ENCODE results near the gene MARCHF4. TPM values are rescaled to one million over a fixed set of nuclear protein-coding genes. Genes with fewer than 3 reads are reported as not detected.

MARCHF4 gene, protein sequence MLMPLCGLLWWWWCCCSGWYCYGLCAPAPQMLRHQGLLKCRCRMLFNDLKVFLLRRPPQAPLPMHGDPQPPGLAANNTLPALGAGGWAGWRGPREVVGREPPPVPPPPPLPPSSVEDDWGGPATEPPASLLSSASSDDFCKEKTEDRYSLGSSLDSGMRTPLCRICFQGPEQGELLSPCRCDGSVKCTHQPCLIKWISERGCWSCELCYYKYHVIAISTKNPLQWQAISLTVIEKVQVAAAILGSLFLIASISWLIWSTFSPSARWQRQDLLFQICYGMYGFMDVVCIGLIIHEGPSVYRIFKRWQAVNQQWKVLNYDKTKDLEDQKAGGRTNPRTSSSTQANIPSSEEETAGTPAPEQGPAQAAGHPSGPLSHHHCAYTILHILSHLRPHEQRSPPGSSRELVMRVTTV
- total RNA-seq: not detected

DNA sequence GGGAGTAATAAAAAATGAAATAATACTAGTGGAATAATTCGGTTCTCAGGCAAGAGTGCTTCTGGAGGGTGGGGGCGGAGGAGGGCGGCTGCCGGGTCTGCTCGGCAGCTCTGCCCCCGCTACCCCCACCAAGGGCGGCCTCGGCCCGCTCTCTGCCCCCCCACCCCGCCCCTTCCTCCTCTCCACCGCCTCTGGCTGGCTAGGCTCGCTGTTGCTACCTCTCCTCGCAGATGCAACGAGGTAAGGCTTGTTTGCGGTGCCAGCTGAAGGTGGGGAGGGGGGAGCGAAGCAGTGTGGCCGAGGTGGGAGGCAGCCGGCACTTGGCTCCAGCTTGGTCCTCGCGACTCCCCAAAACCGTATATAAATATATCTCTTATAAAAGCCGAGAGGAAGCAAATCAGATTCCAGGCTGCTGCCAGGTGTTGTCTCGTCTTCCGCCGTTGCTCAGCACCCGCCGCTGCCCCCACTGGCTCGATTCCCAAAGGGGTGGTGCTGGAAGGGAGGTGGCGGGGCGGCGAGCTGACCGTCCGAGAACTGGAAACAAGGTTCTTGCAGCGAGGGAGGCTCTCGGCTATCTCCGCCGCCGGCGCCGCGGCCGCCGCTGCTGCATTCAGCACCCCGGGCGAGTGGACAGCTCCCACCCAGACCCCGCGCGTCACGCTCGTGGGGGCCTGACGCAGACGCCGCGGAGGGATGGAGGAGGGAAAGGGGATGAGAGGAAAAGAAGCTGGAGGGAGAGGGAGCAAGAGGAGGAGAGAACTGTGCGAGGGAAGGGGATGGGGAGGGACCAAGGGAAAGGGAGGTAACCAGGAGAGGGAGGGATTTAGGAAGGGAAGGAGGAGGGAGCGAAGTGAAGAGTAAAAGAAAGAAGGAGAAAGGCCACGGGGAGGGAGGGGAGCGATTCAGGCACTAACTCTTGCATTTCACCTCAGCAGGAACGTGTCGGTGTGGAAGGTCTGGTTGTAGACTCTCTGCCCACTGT, at the start of gene MARCHF4:
MARCHF4 (minus strand) TSS at position 763 of the 982 bp plus-strand sequence. CDS start 2,223 bp downstream, outside the sequence.
- intact Hi-C loops (cut with micrococcal nuclease): loop anchor here (2.0 kb wide), 2 partner anchors 23 to 41 kb away; partner anchors contain the start of gene SMARCAL1
- POLR2A ChIA-PET: no interaction called here
- CTCF ChIA-PET: interaction anchor here (0.7 kb wide), 1 partner anchor 18 kb away, joined by 3 read pairs; no protein-coding TSS in a partner anchor

DNA sequence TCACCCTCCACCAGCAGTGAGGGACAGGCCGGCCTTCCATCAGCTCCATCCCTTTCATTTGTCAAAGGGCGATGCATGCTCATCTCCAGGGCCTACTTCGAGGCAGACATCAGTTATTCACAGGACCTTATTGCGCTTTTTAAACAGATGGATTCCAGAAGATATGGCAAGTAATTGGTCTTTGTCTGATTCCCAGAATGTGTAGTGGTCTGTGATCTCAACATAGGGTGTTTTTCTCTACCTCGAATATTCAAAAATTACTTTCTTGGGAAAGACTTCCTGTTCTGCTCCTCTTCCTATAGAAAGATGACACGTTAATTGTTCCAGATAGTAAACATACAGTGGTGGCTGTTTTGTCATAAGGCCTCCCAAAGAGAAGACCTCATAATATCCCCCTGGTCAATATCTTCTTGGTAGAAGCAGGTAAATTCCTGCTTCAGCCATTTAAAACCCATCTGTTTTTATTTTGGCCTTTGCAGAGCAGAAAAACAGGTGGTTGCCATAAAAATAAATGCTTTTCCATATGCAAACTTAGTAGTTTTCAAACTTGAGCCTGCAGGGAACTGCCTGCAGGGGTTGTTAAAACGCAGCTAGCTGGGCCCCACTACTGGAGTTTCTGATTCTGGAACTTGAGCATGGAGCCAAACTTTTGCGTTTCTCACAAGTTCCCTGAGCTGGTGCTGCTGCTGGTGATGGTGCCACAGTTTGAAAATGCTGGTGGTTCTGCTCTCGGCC, 48.3 kb upstream of the MARCHF4 start:
- peaks cover 55% of the 10 kb centered on the region for H3K36me3 Mint-ChIP-seq
- POLR2A ChIA-PET: no interaction called here
- H3K27ac Mint-ChIP-seq: no peak overlapping the region

More for the DNA sequence above, at the start of gene MARCHF4:
- no peaks in the 10 kb centered on the region for H3K9me3 Mint-ChIP-seq
- no peaks in the 10 kb centered on the region for H3K36me3 Mint-ChIP-seq
- H3K27me3 Mint-ChIP-seq: peaks cover 48% of the 10 kb centered on the region
- peaks cover 11% of the 10 kb centered on the region for H3K4me1 Mint-ChIP-seq (ENCODE audit: low read depth)
- no peak within 1 kb of the TSS for H3K27ac Mint-ChIP-seq
- DNase-seq: peak; percentile 75
- no peak within 1 kb of the TSS for H3K4me3 Mint-ChIP-seq

DNA sequence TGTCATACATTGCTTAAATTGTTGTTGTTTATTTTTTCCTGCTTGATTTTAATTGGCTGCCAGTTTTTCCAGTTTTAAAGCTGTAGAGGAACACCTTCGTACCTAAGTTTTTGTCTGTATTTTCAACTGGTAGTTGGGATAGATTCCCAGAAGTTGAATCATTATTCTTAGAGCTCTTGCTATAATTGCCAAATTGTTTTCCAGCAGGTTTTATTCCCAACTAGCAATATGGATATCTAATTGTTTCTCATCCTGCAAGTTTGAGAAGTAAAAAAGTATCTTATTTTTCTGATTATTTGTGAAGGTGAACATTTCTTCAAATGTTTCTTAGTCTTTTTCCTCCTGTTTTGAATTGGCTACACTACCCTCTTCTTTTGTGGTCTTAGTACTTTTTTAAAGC, 46.7 kb upstream of the MARCHF4 start:
- no peak for DNase-seq
- POLR2A ChIA-PET: no interaction called here
- Mint-ChIP-seq H3K4me3 (no peak overlapping the region), H3K27ac (no peak overlapping the region), H3K36me3 (peaks cover 39% of the 10 kb centered on the region), H3K4me1 (ENCODE audit: low read depth) (peaks cover 6% of the 10 kb centered on the region), H3K9me3 (no peaks in the 10 kb centered on the region), H3K27me3 (no peaks in the 10 kb centered on the region)
- CTCF ChIA-PET: interaction anchor here (3.1 kb wide), 1 partner anchor 15 kb away, joined by 13 read pairs; no protein-coding TSS in a partner anchor
- intact Hi-C loops (cut with micrococcal nuclease): no loop called here

More for the DNA sequence above, 48.3 kb upstream of the MARCHF4 start:
- Mint-ChIP-seq H3K27me3 (no peaks in the 10 kb centered on the region), H3K9me3 (peaks cover 3% of the 10 kb centered on the region), H3K4me3 (no peak overlapping the region), H3K4me1 (ENCODE audit: low read depth) (peaks cover 6% of the 10 kb centered on the region)
- CTCF ChIA-PET: no interaction called here
- intact Hi-C loops (cut with micrococcal nuclease): no loop called here
- DNase-seq: no peak

DNA sequence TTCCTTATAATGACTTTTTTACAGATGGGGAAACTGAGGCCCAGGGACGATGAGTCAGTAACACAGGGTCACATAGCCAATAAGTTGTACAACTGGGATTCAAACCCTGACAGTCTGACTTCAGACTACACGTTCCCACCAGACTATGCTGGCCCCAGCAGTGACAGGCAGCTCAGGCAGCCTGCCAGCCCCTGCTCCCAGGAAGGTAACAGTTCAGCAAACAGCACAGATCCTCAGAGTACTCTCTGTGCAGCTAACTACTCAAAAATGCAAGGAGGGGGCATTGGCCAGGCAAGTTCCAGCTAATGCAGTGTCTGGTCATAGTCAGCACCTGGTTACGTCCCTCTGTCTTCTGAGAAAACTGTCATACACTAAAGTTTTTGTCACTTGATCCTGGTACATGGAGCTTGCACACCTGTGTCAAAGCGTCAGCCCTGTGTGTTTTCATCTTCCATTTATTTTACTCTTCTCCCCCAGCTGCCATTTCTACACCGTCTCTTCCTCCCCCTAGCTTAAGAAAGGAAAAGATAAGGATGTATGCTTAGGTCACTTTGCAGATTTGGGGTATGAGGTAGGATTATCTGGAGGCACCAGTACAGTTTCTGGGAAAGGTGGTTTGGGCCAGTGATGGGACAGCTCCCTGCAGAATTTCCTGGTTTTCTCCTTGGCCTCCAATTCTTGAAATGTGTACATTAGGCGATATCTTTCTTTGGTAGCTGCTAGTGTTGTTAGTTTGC, 44.5 kb upstream of the MARCHF4 start:
- intact Hi-C loops (cut with micrococcal nuclease): no loop called here
- CTCF ChIA-PET: interaction anchor here (1.0 to 3.1 kb wide), 2 partner anchors 12 kb away, joined by 3 to 13 read pairs; no protein-coding TSS in a partner anchor
- no peaks in the 10 kb centered on the region for H3K9me3 Mint-ChIP-seq

DNA sequence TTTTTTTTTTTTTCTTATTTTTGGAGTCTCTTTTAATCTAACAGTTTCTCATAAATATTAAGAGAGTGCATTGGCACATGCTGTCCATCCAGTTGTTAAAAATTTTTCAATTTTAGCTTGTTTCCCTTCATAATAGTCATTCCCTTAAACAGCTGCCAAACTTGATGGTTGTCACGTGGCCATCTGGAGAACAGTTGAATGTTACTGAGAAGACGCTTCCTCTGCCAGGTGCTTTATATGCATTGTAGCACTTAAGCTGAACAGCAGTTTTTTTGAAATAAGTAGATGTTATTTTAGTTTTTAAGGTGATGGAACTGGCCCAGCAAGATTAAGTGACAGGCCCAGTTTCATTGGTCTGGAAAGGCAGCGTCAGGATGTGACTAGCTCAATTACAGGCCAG, 43.3 kb upstream of the MARCHF4 start:
- Mint-ChIP-seq H3K4me1 (ENCODE audit: low read depth) (peaks cover 13% of the 10 kb centered on the region), H3K4me3 (no peak overlapping the region), H3K36me3 (peaks cover 22% of the 10 kb centered on the region), H3K9me3 (no peaks in the 10 kb centered on the region), H3K27ac (no peak overlapping the region), H3K27me3 (no peaks in the 10 kb centered on the region)
- DNase-seq: no peak
- intact Hi-C loops (cut with micrococcal nuclease): no loop called here
- POLR2A ChIA-PET: interaction anchor here (1.3 kb wide), 1 partner anchor 220 kb away, joined by 3 read pairs; no protein-coding TSS in a partner anchor
- CTCF ChIA-PET: interaction anchor here (1.0 to 1.5 kb wide), 2 partner anchors 11 kb away, joined by 3 to 6 read pairs; no protein-coding TSS in a partner anchor

More for the DNA sequence above, 44.5 kb upstream of the MARCHF4 start:
- no peak overlapping the region for H3K4me3 Mint-ChIP-seq
- peaks cover 10% of the 10 kb centered on the region for H3K4me1 Mint-ChIP-seq (ENCODE audit: low read depth)
- no peak overlapping the region for H3K27ac Mint-ChIP-seq
- H3K27me3 Mint-ChIP-seq: no peaks in the 10 kb centered on the region
- peaks cover 25% of the 10 kb centered on the region for H3K36me3 Mint-ChIP-seq
- POLR2A ChIA-PET: interaction anchor here (1.3 kb wide), 1 partner anchor 222 kb away, joined by 3 read pairs; no protein-coding TSS in a partner anchor
- DNase-seq: no peak

DNA sequence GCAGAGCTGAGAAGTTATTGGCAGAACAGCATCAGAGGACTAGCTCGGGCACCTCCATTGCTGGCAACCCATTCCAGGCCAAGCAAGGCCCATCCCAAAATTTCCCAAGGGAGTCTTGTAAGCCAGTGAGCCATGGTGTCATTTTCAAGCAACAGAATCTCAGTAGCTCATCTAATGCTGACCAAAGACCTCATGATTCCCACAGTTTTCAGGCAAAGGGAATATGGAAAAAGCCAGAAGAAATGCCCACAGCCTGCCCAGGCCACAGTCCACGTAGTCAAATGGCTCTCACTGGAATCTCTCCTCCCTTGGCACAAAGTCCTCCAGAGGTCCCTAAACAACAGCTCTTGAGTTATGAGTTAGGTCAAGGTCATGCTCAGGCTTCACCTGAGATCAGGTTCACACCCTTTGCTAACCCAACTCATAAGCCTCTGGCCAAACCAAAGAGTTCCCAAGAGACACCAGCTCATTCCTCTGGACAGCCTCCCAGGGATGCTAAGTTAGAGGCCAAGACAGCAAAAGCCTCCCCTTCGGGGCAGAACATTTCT, 42.6 kb upstream of the MARCHF4 start:
- Mint-ChIP-seq H3K4me1 (ENCODE audit: low read depth) (peaks cover 13% of the 10 kb centered on the region), H3K27me3 (no peaks in the 10 kb centered on the region), H3K9me3 (no peaks in the 10 kb centered on the region), H3K27ac (no peak overlapping the region), H3K36me3 (peaks cover 18% of the 10 kb centered on the region), H3K4me3 (no peak overlapping the region)
- intact Hi-C loops (cut with micrococcal nuclease): loop anchor here (5.0 kb wide), 3 partner anchors 62 to 383 kb away; no protein-coding TSS in a partner anchor
- CTCF ChIA-PET: interaction anchor here (0.9 to 1.5 kb wide), 2 partner anchors 10 to 497 kb away, joined by 3 to 6 read pairs; no protein-coding TSS in a partner anchor
- POLR2A ChIA-PET: no interaction called here
- no peak for DNase-seq

DNA sequence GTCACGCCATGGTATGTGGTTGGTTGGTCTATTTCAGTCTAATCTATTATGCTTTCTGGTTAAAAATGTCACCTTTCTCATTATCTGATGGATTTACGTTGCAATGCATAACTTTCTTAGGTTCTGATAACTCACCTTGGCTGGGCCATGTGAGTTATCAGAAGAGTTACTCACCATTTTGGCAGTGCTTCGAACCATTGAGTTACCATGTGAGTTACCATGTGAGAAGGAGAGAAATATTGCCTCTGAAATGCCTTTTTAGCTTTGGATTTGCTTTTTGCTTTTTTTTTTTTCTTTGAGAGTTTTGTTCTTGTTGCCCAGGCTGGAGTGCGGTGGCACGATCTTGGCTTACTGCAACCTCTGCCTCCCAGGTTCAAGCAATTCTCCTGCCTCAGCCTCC, 41.6 kb upstream of the MARCHF4 start:
- H3K4me1 Mint-ChIP-seq (ENCODE audit: low read depth): peaks cover 13% of the 10 kb centered on the region
- DNase-seq: no peak
- intact Hi-C loops (cut with micrococcal nuclease): loop anchor here (2.0 to 5.0 kb wide), 4 partner anchors 41 to 382 kb away; partner anchors contain the start of gene MARCHF4
- CTCF ChIA-PET: interaction anchor here (0.9 to 1.5 kb wide), 2 partner anchors 9 to 497 kb away, joined by 3 to 6 read pairs; no protein-coding TSS in a partner anchor
- POLR2A ChIA-PET: no interaction called here
- H3K9me3 Mint-ChIP-seq: no peaks in the 10 kb centered on the region
- H3K4me3 Mint-ChIP-seq: no peak overlapping the region
- no peak overlapping the region for H3K27ac Mint-ChIP-seq
- H3K27me3 Mint-ChIP-seq: no peaks in the 10 kb centered on the region
- H3K36me3 Mint-ChIP-seq: peaks cover 13% of the 10 kb centered on the region

DNA sequence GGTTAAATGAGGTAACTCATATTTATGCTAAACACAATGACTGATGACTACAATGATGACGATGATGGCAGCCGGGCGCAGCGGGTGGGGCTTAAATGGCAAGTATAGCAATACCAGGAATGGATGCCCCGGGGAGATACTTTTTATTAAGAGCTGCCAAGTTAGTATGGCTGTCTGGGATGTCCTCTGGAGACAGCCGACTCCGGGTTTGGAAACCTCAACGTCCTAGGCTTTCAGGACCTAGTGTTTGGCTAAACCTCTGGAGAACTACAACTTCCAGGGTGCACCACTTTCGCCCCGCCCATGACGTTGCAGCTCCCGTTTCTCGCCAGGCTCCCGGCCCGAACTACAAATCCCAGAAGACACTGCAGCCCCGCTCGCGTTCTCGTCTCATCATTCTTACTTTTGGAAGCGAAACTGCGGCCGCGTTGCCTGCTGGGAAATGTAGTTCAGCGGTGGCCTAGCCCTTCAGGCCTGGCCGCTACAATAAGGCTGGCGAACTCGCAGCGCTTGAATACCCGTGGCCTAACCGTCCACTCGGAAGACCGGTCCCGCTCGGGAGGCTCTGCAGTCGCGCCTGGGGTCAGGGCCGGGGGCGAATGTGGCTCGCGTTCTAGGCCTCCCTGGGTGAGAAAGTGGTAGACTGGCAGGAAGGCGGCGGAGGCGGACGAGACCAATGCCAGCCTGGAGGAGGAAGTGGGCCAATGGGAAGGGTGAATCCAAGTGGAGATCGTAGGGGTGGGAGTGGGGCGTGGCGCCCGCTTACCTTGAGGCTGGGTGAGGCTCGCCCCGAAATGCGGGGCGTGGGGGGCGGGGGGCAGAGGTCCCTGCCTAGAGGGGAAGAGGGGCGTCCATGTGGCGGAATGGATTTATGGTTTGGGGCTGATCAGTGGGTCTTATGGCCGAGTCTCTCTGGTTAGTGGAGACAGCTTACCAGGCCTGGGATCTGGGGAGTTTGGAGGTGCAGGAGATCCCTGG, 40.0 kb upstream of the MARCHF4 start, which contains the start of gene SMARCAL1:
SMARCAL1 (plus strand) TSS at position 463 of the 978 bp plus-strand sequence. CDS start 2,221 bp downstream, outside the sequence.
- CTCF ChIA-PET: interaction anchor here (0.8 to 2.0 kb wide), 3 partner anchors 9 to 380 kb away, joined by 3 to 5 read pairs (median 3); no protein-coding TSS in a partner anchor
- Mint-ChIP-seq H3K9me3 (no peaks in the 10 kb centered on the region), H3K27ac (peak within 1 kb of the TSS; percentile 94)

DNA sequence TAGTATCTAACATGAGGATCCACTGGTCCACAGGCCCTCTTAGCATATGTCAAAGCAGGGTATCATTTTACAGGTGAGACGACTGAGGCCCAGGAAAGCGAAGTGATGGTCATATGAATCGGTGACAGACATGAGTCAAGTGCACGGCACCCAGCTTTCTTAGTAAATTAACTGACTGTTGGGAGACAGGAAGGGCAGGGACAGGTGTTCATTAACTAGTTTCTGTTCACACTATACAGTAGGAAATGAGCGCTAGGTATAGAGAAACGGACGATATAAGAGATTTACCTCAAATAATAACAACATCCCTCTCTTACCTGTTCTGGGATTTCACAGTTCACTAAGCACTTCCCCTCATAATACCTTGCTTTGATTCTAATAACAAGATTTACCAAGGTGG, 38.3 kb upstream of the MARCHF4 start:
- CTCF ChIA-PET: no interaction called here
- H3K27me3 Mint-ChIP-seq: peaks cover 2% of the 10 kb centered on the region
- intact Hi-C loops (cut with micrococcal nuclease): loop anchor here (5.0 kb wide), 3 partner anchors 67 to 378 kb away; no protein-coding TSS in a partner anchor

More for the DNA sequence above, 40.0 kb upstream of the MARCHF4 start, which contains the start of gene SMARCAL1:
- DNase-seq: peak; percentile 99
- Mint-ChIP-seq H3K36me3 (peaks cover 4% of the 10 kb centered on the region), H3K4me3 (peak within 1 kb of the TSS; percentile 95), H3K27me3 (peaks cover 2% of the 10 kb centered on the region), H3K4me1 (ENCODE audit: low read depth) (peaks cover 8% of the 10 kb centered on the region)
- intact Hi-C loops (cut with micrococcal nuclease): loop anchor here (1.0 to 5.0 kb wide), 10 partner anchors 40 to 380 kb away; partner anchors contain the start of genes MARCHF4, RPL37A and XRCC5
- POLR2A ChIA-PET: interaction anchor here (1.0 to 1.3 kb wide), 2 partner anchors 86 to 189 kb away, joined by 3 to 8 read pairs; partner anchors contain the start of gene RPL37A

More for the DNA sequence above, 38.3 kb upstream of the MARCHF4 start:
- Mint-ChIP-seq H3K4me1 (ENCODE audit: low read depth) (peaks cover 7% of the 10 kb centered on the region), H3K9me3 (no peaks in the 10 kb centered on the region), H3K27ac (no peak overlapping the region), H3K36me3 (peaks cover 4% of the 10 kb centered on the region), H3K4me3 (no peak overlapping the region)
- POLR2A ChIA-PET: no interaction called here
- DNase-seq: no peak

All from activated CD4-positive, alpha-beta memory T cell treated with anti-CD3 and anti-CD28 coated beads for 36 hours (primary cell).